SH-SY5Y (cell line): ENCODE measurements around the gene CACHD1.

Source experiments
- GATA2 ChIP-seq: IDR thresholded peaks from 2 replicates; pipeline ENCODE4 v1.6.1; 2011; ENCODE audit warnings: mild to moderate bottlenecking, low read depth, low read length
- GATA3 ChIP-seq: IDR thresholded peaks from 2 replicates; pipeline ENCODE4 v1.6.1; 2011; ENCODE audit warnings: low read depth, mild to moderate bottlenecking, low read length, moderate library complexity

DNA sequence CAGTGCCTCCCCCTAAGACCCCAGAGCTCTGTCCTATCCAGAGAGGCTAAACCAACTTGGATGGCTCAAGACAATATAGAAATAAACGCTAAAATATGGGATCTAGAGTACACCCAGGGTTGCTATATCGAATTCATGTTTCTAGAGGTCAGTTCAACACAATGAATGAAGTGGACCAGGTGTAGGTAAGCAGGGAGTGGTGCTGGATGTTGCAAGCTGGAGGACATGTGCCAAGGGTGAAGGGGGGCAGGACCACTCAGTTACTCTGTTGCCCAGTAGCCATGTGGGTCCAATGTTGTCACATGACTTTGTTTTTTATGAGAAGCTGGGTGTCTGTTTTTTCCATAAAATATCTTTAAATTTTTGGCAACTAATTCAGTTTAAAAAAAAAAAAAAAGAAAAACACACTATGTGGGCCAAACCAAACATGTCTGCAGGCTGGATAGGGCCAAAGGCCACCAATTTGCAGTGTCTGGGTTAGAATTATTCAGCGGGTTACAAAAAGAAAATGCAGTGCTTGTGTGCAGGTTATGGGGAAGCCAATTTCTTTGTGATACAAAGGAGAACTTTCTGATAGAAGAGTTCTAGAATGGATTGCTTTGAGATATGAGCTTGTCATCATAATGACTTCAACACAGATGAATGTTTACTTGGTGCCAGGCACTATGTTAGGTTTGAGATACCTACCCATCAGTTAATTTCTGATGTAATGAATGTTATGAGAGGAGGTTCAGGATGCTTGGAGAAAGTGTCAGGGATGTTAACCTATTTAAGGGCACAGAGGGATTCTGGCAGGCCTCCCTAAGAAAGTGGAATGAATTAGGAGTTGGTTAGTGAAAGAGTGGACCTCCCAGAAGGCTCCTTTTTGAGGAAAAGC, 8.9 kb downstream of the CACHD1 start:
- TF ChIP-seq GATA3 (no peak), GATA2 (no peak)
